HG03575 (cell line): ENCODE data around the gene PNISR.

Source experiments
- ATAC-seq: cut with Tn5 transposase; IDR thresholded peaks from one replicate; pipeline ENCODE4 v1.9.1; 2021; ENCODE audit not compliant: unreplicated experiment, insufficient number of reproducible peaks, low FRiP score; ENCODE audit errors: extremely low read depth

The PNISR gene

DNA sequence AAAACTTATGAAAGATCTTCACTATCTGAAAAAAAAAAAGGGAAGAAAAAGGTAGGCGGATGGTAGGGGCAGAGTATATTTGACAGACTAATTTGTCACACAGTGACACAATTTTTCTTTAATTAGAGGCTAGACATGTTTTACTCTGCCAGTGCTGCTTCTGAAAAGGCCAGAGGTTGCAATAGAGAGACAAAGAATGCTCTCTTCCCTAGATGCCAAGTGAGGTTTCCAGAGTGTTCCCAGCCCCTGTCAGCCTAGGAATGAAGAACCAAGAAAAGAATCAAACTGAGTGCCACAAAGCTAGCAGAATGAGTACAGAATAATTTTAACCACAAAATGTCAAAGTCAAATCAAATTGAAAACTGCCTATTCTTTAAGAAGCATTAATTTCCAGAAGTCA is 13.0 kb downstream of the PNISR start:
- no peak for ATAC-seq

DNA sequence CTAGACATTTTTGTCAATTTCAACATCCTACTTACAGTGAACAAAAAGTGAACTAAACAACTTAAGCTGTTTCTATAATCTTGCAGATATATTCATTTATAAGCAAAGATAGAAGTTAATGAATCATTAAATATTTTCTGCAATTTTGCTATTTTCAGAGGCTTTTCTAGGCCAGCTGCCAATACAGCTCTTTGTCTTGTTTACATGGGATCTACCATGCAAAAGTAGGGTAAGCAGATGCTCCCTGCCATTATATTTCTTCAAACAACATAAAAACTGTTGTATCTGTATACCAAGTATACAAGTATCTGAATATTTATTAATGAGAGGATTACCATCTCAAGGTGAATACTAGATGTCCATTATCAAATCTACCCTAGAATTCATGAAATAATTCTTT is 15.4 kb downstream of the PNISR start:
- ATAC-seq = no peak

DNA sequence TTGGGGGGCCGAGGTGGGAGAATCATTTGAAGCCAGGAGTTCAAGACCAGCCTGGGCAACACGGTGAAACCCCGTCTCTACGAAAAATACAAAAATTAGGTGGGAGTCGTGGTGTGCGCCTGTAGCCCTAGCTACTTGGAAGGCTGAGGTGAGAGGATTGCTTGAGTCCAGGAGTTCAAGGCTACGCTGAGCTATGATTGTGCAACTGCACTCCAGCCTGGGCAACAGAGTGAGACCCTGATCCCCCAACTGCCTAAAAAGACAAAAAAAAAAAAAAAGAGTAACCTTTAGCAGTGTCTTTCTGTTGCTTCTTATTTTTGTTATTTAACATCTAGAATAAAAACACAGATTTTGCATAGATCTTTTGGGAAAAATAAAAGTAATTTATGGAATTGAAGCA is 18.0 kb downstream of the PNISR start:
- no peak for ATAC-seq

DNA sequence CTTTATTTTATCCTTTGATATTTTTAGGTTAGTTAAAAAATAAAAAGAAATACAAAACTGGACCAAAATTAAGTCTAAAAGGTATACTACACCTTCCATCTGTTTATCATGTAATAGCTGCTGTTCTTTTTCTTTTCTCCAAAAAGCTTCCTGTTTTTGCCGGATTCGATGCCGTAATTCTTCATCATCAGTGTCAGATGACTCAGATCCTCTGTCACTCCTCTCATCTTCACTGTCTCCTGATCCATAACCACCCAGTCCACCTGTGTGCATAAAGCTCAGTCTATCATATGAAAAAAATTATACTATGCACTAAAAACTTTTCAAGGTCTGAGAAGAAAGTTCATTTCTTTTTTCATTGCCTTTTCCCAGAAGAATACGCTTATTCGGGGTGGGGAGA is 22.7 kb downstream of the PNISR start:
- no peak for ATAC-seq

DNA sequence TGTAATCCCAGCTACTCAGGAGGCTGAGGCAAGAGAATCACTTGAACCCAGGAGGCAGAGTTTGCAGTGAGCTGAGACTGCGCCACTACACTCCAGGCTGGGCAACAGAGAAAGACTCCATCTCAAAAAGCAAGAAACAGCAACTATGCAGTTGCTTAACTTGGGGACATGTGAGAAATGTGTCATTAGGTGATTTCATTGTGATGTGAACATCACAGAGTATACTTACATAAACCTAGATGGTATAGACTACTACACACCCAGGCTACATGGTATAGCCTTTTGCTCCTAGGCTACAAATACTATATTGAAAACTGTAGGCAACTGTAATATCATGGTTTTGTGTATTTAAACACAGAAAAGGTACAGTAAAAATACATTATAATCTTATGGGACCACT is 27.8 kb downstream of the PNISR start:
- ATAC-seq = no peak

DNA sequence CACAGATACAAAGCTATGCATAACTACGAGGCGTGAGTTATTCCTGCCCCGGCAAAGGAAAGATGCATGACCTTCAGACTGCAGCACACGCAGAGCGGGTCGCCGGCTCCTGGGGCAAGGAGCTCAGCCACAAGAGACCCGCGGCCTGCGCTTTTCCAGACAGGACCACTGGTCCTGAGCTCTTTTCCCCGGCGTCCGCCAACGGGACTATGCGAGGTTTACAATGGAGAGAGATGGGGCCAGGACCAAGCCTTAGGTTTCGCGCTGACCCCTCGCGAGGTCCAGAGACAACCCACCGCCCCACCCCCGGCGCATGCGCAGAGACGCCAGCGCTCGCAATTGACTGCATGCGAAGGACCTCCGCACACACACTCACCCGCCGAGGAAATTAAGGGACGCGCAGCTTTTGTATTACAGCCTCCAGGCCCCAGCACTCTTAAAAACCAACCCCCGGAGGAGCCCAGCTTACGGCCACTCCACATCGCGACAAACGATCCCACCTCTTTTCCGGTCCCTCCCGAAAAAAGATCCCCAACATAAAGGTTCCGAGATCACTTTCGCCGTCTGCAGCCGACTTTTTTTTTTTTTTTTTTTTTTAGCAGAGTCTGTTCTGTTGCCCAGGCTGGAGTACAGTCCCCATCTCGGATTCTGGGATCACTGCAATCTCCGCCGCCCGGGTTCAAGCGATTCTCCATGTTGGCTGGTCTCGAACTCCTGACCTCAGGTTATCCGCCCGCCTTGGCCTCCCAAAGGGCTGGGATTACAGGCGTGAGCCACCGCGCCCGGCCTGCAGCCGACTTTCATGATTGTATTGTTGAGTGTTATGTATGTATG is 31.2 kb downstream of the PNISR start, which contains the start of gene COQ3:
Gene COQ3 (minus strand): TSS at position 498 of the 834 bp plus-strand sequence. CDS start 16 bp downstream, at position 482.
- peak; percentile 36 for ATAC-seq

DNA sequence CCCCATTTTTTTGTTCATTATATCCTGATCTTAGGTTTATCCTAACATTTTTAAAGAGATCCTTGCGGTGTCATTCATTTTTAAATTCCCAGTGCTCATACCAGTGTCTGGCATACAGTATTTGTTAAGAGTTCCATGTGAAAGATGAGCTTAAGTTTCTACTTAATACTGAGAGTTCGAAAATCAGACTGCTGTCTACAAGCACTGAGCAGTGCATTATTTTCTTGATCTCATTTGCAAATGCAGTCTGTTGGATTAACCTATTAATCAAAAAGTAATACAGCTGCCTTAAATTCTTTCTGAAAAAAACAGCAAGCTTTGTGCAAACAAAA is 31.8 kb downstream of the PNISR start:
- peak; percentile 6 for ATAC-seq

DNA sequence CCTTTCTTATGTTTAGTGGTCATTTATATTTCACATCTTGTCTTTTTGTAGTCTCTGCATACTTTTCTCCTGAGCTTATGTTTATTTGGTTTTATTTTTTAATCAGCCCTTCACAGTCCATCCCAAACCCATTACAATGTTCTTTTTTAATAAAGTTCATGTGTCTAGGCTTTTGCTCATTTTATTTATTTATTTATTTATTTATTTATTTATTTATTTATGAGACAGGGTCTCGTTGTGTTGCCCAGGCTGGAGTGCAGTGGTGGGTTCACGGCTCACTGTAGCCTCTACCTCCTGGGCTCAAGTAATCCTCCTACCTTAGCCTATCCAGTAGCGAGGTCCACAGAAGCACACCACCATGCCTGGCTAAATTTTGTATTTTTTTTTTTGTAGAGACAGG is 34.2 kb downstream of the PNISR start:
- ATAC-seq = no peak

DNA sequence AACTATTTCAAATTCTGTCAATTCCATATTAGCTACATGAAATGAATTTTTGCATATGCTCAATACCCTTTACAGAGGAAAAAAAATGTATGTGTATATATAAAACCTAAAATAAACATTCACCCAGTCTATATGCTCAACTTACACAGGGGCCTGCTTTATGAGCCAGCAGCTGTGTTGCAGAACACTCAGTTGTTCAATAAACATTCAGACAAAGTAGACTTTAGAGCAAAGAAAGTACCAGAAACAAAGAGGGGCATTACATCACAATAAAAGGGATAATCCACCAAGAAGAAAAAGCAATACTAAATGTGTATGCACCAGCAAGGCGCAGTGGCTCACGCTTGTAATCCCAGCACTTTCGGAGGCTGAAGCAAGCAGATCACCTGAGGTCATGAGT is 40.6 kb downstream of the PNISR start:
- no peak for ATAC-seq

DNA sequence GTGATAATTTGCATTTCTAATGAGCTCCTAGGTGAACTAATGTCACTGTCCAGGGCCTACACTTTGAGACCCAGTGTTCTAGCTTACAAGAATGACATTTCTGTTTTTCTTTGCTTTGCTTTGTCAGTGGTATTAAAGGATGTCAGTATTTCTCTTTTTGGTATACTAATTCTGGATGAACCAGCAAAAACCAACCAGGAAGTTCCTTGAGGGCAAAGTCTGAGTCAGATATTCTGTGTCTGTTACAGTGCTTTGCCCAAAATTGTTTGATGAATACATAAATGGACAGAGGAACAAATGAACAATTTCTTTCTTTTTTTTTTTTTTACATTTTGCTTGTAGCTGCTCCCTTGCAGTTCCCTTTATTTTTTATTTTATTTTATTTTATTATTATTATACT is 46.5 kb downstream of the PNISR start:
- no peak for ATAC-seq

DNA sequence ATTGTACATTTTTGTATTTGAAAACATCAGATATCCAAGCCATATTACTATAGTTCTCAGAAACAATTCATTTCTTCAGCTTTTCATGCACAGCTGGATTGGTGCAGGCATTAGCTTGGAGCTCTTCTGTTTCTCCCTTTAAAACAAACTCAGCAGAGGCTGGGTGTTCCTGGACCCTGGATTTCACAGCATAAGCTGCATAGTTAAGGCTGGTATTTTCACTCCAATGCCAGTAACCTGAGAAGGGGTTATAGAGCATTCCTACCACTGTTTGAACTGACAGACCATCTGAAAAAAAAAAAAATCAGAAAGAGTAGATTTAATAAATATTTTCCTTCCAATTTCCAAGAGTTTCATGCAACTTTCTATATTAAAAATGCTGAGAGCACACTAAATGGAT is 55.6 kb downstream of the PNISR start:
- ATAC-seq = no peak

DNA sequence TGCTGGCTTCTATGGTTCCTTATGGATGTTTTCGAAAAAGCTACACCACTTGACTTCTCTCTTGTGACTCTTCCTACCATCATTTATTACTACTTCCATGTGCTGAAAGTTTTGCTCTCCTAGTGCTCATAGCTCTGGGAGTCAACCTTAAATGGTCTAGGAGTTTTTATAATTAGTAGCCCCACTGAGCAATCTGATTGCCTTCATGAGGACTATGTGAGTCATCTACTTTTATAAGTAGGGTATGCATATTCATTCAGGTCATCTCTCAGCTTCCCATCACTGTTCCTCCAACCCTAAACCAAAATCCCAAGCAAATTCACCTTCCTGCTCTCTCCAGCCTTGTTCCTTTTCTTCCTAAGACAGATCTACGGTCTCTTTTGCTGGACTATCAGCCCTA is 58.3 kb downstream of the PNISR start:
- no peak for ATAC-seq

DNA sequence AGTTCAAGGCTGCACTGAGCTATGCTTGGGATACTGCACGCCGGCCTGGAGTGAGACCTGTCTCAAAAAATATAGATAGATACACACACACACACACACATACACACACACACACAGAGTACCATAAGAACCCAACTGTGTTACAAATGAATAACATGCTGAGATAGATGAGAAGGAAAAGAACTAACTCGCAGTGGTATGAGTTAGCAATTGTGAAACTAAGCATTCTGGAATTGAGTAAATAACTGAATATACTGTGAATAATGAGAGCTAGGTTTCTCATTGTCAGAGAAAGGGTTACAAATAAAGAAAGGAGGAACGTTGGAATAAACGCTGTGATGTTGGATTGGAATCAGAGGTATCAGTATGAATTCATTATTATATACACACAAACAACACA is 61.1 kb downstream of the PNISR start:
- ATAC-seq = peak; percentile 94

DNA sequence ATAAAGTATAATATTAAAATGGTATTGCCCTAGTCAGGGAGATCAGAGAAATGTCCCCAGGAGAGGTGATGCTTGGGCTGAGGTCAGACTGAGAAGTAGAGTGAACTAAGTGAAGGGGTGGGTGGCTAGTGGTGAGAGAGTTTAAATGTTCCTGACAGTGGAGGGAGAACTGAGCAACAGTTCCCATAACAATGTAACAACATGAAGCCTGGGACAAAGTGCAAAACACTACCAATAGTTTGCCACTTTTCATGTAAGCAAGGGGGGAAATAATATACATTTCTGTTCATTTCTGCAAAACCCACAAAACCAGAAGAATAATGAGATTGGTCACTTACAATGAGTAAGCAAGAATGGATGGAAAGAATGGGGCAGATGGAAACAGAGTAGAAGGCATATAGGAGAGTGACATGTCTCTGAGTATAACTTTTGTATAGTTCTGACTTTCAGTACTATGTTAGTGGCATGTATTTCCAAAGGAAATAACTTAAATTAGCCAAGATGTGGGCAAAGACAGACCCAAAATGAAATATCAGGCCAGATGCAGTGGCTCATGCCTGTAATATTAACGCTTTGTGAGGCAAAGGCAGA is 62.3 kb downstream of the PNISR start:
- no peak for ATAC-seq

DNA sequence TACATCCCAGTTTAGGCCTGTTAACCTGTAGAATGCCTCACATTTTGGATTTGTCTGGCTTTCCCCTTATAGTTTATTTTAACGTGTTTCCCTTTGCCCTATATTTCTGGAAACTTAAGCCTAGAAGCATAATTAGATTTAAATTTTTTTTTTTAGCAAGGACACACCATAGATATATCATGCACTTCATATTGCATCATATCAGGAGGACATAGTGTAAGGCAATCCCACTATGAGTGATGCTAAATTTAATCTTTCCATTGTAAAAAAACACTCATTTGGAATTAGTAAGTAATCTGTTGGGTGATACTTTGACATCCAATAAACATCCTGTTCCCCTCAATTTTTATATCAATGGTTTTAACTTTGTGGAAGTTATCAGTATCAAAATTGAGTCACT is 65.3 kb downstream of the PNISR start:
- no peak for ATAC-seq

DNA sequence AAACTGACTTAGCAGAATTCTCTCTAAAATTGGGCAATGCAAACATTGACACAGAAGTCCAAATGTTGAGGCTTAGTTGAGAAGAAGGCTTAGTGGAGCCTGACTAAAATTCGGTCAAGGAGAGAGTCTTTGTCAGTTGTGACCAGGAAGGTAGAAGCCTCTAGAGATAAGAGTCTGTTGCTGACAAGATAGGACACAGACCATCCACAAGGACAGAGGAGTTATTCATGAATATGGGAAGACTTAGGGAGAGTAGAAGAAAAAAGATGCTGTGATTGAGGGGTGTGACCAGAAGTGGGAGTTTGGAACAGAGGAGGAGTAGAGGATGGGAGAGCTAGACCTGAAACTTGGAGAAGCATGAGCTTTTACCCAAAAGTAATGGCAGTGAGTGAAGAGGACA is 68.5 kb downstream of the PNISR start:
- no peak for ATAC-seq

DNA sequence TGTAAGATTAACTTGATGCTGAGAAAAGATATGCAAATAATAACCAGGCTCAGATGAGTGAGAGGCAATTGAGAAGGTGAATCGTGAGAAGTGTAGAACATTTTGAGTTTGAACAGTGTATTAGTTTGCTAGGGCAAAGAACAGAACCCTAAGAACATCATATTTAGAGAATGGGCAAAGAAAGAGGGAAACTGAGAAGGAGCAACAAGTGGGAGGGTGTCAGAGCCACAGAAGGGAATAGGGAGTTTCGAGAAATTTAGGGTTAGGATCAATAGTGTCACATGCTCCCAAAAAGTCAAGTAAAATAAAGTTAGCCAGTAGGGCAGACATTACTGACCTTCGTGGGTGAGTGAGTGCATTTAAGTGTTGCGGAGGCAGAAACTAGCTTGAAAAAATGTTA is 70.1 kb downstream of the PNISR start:
- no peak for ATAC-seq

DNA sequence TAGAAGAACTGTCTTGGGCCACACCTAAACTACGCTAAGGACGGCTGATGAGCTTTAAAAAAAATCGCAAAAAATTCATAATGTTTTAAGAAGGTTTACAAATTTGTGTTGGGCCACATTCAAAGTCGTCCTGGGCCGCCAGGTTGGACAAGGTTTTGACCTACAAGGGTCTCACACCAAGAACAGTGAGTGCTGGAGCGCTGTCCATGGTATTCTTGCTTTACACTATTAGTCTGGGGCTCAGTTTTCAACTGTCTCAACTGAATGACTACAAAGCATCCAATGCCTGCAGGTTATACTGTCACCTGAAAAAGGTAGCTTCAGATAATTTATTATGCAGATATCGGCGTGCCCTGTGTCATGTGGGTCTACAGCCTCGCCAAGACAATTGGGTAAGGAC is 72.0 kb downstream of the PNISR start:
- no peak for ATAC-seq

DNA sequence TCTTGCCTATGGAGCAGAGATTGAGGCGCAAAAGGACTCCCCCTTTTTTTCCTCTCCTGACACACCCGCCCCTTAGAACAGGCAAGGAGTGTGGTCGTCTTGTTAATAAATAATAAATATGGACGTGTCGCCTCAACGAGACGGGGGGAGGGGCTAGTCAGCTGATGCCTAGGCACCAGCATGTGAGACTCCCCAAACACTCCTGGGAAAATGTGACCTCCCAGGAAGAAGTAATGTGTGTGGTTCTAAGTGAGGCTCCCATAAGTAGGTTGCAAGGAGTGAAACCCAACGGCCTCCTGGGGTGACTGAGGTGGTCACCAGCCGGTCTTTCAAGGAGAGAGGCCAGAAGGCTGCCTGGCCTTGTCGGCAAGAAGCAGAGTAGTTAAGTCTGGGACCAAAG is 74.5 kb downstream of the PNISR start:
- ATAC-seq = no peak

DNA sequence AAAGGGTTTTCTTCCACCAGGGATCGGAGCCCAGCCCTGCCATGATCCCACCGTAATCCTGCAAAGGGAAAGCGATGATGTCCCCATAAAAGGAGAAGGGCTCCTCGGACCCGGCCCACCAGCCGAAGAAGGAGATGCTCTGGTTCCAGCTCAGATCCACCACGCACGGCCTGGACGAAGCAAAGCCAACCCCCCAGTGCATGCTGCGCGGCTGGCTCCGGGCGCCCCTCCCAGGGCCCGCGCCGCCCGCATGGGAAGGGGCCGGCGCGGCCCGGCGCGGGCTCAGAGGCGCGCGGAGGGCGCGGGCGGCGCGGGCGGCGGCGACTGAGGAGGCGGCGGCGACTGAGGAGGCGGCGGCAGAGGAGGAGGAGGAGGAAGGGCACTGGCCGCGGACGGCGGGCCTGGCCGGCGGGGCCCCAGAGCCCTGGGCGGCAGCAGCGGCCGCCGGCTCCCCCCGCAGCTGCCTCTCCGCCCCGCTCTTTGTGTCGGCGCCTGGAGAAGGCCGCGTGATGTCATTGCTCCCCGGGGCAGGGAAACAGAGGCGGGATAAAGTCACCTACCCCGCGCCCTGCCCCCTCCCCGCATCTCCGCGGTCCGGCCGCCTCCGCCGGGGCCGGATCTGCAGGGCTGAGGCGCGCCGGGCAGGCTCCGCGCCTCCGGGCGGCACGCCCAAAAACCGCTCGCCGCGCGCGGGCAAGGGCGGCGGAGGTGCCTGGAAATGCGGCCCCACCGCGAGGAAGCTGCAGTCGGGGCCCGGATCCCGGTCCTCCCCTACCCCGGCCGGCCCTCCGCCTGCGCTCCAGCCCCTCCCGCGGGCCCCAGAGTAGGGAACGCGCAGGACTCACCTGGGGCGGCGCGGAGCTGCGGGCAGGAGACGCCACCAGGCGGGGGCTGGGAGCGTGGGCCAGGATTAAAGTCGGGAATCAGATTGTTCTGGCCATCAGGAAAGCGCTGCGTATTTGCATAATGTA is 75.7 kb downstream of the PNISR start, which contains the start of gene FAXC:
Gene FAXC (minus strand): TSS at position 504 of the 971 bp plus-strand sequence. CDS start 302 bp downstream, at position 202.
- ATAC-seq = no peak
